SK-N-SH (cell line): Measurements from ENCODE around the gene RAPH1.
"Not testable (repeated sequence)": the region's sequence is repeated elsewhere in the genome, so short reads cannot be mapped to it uniquely, and the experiment has no call there.

Experiments
- ELF1 ChIP-seq: IDR thresholded peaks from 2 replicates; pipeline ENCODE4 v1.4.0; 2012
- EP300 ChIP-seq, 2 experiments: IDR thresholded peaks; 2 replicates each; pipeline versions ENCODE4 v1.4.0 to v1.6.1; 2012; ENCODE audit warnings: borderline replicate concordance in 1 of 2, low read depth in 1 of 2, low read length in 1 of 2
- EZH2phosphoT487 ChIP-seq: fragments of 200-600 bp; sonication (generic); IDR thresholded peaks from 2 replicates; pipeline ENCODE4 v1.6.1; 2017; ENCODE audit warnings: low read depth, mixed run types, mild to moderate bottlenecking, antibody characterized with exemption, moderate library complexity, borderline replicate concordance
- GABPA ChIP-seq: IDR thresholded peaks from 2 replicates; pipeline ENCODE4 v1.4.0; 2012; ENCODE audit warnings: low read depth, mild to moderate bottlenecking
- JUND ChIP-seq: IDR thresholded peaks from 2 replicates; pipeline ENCODE4 v1.4.0; 2012
- RAD21 ChIP-seq: IDR thresholded peaks from 2 replicates; pipeline ENCODE4 v1.6.1; 2012; ENCODE audit warnings: mild to moderate bottlenecking, low read length
- TEAD4 ChIP-seq: IDR thresholded peaks from 2 replicates; pipeline ENCODE4 v1.4.0; 2012; ENCODE audit warnings: mild to moderate bottlenecking, borderline replicate concordance; ENCODE audit not compliant: insufficient read depth
- YY1 ChIP-seq: IDR thresholded peaks from 2 replicates; pipeline ENCODE4 v1.4.0; 2012; ENCODE audit warnings: low read depth, mild to moderate bottlenecking
- TF ChIP-seq, protein P1 (sequence below): fragments of 200-600 bp; sonication (generic); IDR thresholded peaks from 2 replicates; pipeline ENCODE4 v1.6.1; 2017; ENCODE audit warnings: antibody characterized with exemption, mild to moderate bottlenecking, moderate library complexity
- TF ChIP-seq, protein P2 (sequence below): fragments of 150-350 bp; IDR thresholded peaks from 2 replicates; pipeline ENCODE4 v1.6.1; 2017; ENCODE audit warnings: antibody characterized with exemption, low read length, low read depth, borderline replicate concordance

DNA sequence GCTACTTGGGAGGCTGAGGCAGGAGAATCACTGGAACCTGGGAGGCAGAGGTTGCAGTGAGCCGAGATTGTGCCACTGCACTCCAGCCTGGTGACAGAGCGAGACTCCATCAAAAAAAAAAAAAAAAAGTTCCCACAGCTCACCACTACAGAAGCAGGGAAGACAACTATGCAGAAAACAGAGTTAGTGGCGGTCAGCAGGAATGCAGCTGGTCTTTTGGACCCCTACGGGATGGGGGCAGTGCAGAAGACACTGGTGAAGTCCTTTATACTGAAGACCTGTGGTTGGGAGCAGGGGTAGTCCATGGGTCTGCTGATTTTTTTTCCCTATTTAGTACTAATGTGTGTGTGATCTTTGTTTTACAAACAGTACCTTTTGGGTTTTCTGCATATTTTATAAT is 105.5 kb downstream of the RAPH1 start:
- not testable (repeated sequence) for TF ChIP-seq JUND; EP300 (IDR thresholded peaks at IDR 0.05; ENCODE audit: borderline replicate concordance in 1 of 2, low read depth in 1 of 2, low read length in 1 of 2); YY1; TEAD4; GABPA; EZH2phosphoT487; ELF1; RAD21
- TF ChIP-seq, protein P1, sequence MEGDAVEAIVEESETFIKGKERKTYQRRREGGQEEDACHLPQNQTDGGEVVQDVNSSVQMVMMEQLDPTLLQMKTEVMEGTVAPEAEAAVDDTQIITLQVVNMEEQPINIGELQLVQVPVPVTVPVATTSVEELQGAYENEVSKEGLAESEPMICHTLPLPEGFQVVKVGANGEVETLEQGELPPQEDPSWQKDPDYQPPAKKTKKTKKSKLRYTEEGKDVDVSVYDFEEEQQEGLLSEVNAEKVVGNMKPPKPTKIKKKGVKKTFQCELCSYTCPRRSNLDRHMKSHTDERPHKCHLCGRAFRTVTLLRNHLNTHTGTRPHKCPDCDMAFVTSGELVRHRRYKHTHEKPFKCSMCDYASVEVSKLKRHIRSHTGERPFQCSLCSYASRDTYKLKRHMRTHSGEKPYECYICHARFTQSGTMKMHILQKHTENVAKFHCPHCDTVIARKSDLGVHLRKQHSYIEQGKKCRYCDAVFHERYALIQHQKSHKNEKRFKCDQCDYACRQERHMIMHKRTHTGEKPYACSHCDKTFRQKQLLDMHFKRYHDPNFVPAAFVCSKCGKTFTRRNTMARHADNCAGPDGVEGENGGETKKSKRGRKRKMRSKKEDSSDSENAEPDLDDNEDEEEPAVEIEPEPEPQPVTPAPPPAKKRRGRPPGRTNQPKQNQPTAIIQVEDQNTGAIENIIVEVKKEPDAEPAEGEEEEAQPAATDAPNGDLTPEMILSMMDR: not testable (repeated sequence)
- TF ChIP-seq, protein P2, sequence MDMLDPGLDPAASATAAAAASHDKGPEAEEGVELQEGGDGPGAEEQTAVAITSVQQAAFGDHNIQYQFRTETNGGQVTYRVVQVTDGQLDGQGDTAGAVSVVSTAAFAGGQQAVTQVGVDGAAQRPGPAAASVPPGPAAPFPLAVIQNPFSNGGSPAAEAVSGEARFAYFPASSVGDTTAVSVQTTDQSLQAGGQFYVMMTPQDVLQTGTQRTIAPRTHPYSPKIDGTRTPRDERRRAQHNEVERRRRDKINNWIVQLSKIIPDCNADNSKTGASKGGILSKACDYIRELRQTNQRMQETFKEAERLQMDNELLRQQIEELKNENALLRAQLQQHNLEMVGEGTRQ: not testable (repeated sequence)
